ENCODE measurements around the gene LTBR. TPM values are rescaled to one million over a fixed set of nuclear protein-coding genes. Genes with fewer than 3 reads are reported as not detected.

The LTBR gene
- total and polyA plus RNA-seq, 12 donors: 34.6 to 295 (median 140) TPM

GRCh38 chr12:6390084-6390799 lies 6.3 kb downstream of the LTBR start:
- WGBS, 4 donors: 87 to 89% (median 88%) methylated on average over 13 to 15 of the region's 15 CpGs
- no peaks in the 10 kb centered on the region for H3K27me3 ChIP-seq
- no peaks in the 10 kb centered on the region for H3K9me3 ChIP-seq (replicated peaks in 1 of 3)
- H3K4me3 ChIP-seq: no peak overlapping the region
- intact Hi-C loops (cut with DNase I): no loop called here
- peaks cover 8 to 22% of the 10 kb centered on the region in 2 donors for H3K4me1 ChIP-seq (replicated peaks in 1 of 2)
- no peak for TF ChIP-seq CTCF (IDR thresholded peaks at IDR 0.05)
- TF ChIP-seq POLR2A (IDR thresholded peaks at IDR 0.05): no peak
- H3K36me3 ChIP-seq (replicated peaks in 1 of 2): peaks cover 0 to 59% of the 10 kb centered on the region in 2 donors
- DNase-seq: no peak
- no peak overlapping the region for H3K27ac ChIP-seq

- no peak for DNase-seq
- TF ChIP-seq POLR2A (IDR thresholded peaks at IDR 0.05) (no peak), CTCF (IDR thresholded peaks at IDR 0.05) (no peak)
- H3K36me3 ChIP-seq (replicated peaks in 1 of 2): peaks cover 0 to 56% of the 10 kb centered on the region in 2 donors
- no peaks in the 10 kb centered on the region for H3K9me3 ChIP-seq (replicated peaks in 1 of 3)
- intact Hi-C loops (cut with DNase I): no loop called here
- H3K4me3 ChIP-seq: no peak overlapping the region
- H3K27me3 ChIP-seq: no peaks in the 10 kb centered on the region
- WGBS, 4 donors: 84 to 92% (median 90%) methylated on average over 2 to 17 of the region's 17 CpGs
- H3K27ac ChIP-seq: no peak overlapping the region
- peaks cover 7 to 18% of the 10 kb centered on the region in 2 donors for H3K4me1 ChIP-seq (replicated peaks in 1 of 2)
Measured at GRCh38 chr12:6391013-6391412, 7.1 kb downstream of the LTBR start.

GRCh38 chr12:6392504-6392903 lies 8.5 kb downstream of the LTBR start:
- intact Hi-C loops (cut with DNase I): no loop called here
- Histone ChIP-seq H3K27ac (no peak overlapping the region), H3K36me3 (replicated peaks in 1 of 2) (peaks cover 0 to 42% of the 10 kb centered on the region in 2 donors)

GRCh38 chr12:6393109-6393508 lies 9.1 kb downstream of the LTBR start:
- TF ChIP-seq POLR2A (IDR thresholded peaks at IDR 0.05) (no peak), CTCF (IDR thresholded peaks at IDR 0.05) (no peak)

More at GRCh38 chr12:6392504-6392903, 8.5 kb downstream of the LTBR start:
- H3K4me3 ChIP-seq: no peak overlapping the region
- WGBS, 4 donors: 51 to 56% (median 54%) methylated on average over 6 of the region's 6 CpGs
- no peaks in the 10 kb centered on the region for H3K27me3 ChIP-seq
- TF ChIP-seq POLR2A (IDR thresholded peaks at IDR 0.05) (no peak), CTCF (IDR thresholded peaks at IDR 0.05) (no peak)
- H3K9me3 ChIP-seq (replicated peaks in 1 of 3): no peaks in the 10 kb centered on the region
- H3K4me1 ChIP-seq (replicated peaks in 1 of 2): peaks cover 7 to 9% of the 10 kb centered on the region in 2 donors
- DNase-seq: peak in 1 of 7 donors; percentile 28

More at GRCh38 chr12:6393109-6393508, 9.1 kb downstream of the LTBR start:
- Histone ChIP-seq H3K4me1 (replicated peaks in 1 of 2) (peaks cover 7 to 9% of the 10 kb centered on the region in 2 donors), H3K27me3 (no peaks in the 10 kb centered on the region), H3K4me3 (no peak overlapping the region), H3K9me3 (replicated peaks in 1 of 3) (no peaks in the 10 kb centered on the region), H3K27ac (peak overlapping the region in 1 of 5 donors; percentile 75), H3K36me3 (replicated peaks in 1 of 2) (peaks cover 0 to 36% of the 10 kb centered on the region in 2 donors)
- DNase-seq: no peak
- 74 to 93% (median 79%) methylated on average over 5 to 7 of the region's 7 CpGs for WGBS, 4 donors
- intact Hi-C loops (cut with DNase I): no loop called here

All from adrenal gland (tissue), 12 donors.